Prostate gland (tissue), 2 donors: ENCODE data around the gene EFCAB9. TPM values are rescaled to one million over a fixed set of nuclear protein-coding genes. Genes with fewer than 3 reads are reported as not detected.

Experiments
- DNase-seq: peaks from one replicate; pipeline ENCODE4 v3.0.0-alpha.2; 2019; ENCODE audit warnings: low spot score
- H3K27ac ChIP-seq, 2 donors: fragments of 200-600 bp; sonication (generic); 2 replicates each; pipeline ENCODE4 v1.5.1; 2017 to 2019
- H3K27me3 ChIP-seq: fragments of 200-600 bp; sonication (generic); replicated peaks from 2 replicates; pipeline ENCODE4 v1.5.1; 2019; ENCODE audit not compliant: insufficient read depth
- H3K36me3 ChIP-seq, 2 donors: fragments of 200-600 bp; sonication (generic); 1 replicate in 1 of 2; 2 replicates in 1 of 2; pipeline versions ENCODE4 v1.5.1 to v1.8.1; 2017 to 2019
- H3K4me1 ChIP-seq: fragments of 200-600 bp; sonication (generic); replicated peaks from 2 replicates; pipeline ENCODE4 v1.5.1; 2019
- H3K4me3 ChIP-seq, 2 donors: fragments of 200-600 bp; sonication (generic); 2 replicates each; pipeline ENCODE4 v1.5.1; 2017 to 2019
- H3K9me3 ChIP-seq: fragments of 200-600 bp; sonication (generic); 2 replicates; pipeline ENCODE4 v1.5.1; 2017
- CTCF ChIP-seq, 4 experiments: fragments of 200-600 bp in 2 of 4; fragments of 450-650 bp in 2 of 4; sonication (generic) in 2 of 4; IDR thresholded peaks; 1 replicate in 3 of 4; 2 replicates in 1 of 4; pipeline ENCODE4 v1.5.1; 2016 to 2019; ENCODE audit warnings: antibody characterized with exemption in 4 of 4, mild to moderate bottlenecking in 2 of 4, moderate library complexity in 2 of 4
- POLR2A ChIP-seq: fragments of 450-650 bp; IDR thresholded peaks from one replicate; pipeline ENCODE4 v1.6.1; 2016; ENCODE audit warnings: antibody characterized with exemption, mild to moderate bottlenecking
- POLR2AphosphoS5 ChIP-seq: sonication (generic); formaldehyde crosslinking; IDR thresholded peaks from one replicate; pipeline ENCODE4 v1.6.1; 2017; ENCODE audit warnings: antibody characterized with exemption
- WGBS: methylation state at CpG from one replicate; pipeline ENCODE4 v1.1.5; 2018; 5-methylcytosine and 5-hydroxymethylcytosine counted together
- intact Hi-C: fragments of 100-400 bp; cut with DNase I; formaldehyde crosslinking; loops from one replicate; pipeline ENCODE4 v1.14.2; 2022
- small RNA-seq, 2 donors: library from RNA; depleted of rRNA; stranded (forward); fragments of <200 nt; gene quantifications; one replicate each; pipeline ENCODE3, GENCODE V24; 2016
- total RNA-seq, 2 donors: library from RNA; depleted of rRNA; stranded (reverse); fragments of >200 nt; gene quantifications; one replicate each; pipeline ENCODE4 v1.1.0, GENCODE V29; 2016

EFCAB9 gene
- total RNA-seq, 2 donors from 2014 or later: not detected

GRCh38 chr5:172245703-172246125 is 51.7 kb downstream of the EFCAB9 start:
- no peak overlapping the region for H3K27ac ChIP-seq
- no peaks in the 10 kb centered on the region for H3K36me3 ChIP-seq
- WGBS: 44% methylated on average over 1 of the region's 1 CpG
- no peaks in the 10 kb centered on the region for H3K9me3 ChIP-seq
- H3K27me3 ChIP-seq: no peaks in the 10 kb centered on the region
- no peak for TF ChIP-seq POLR2AphosphoS5
- no peak for TF ChIP-seq CTCF (IDR thresholded peaks at IDR 0.05)
- TF ChIP-seq POLR2A: no peak
- H3K4me3 ChIP-seq: no peak overlapping the region
- no peak for DNase-seq
- intact Hi-C loops: no loop called here
- H3K4me1 ChIP-seq: no peaks in the 10 kb centered on the region

- WGBS: 95% methylated on average over 2 of the region's 2 CpGs
- no peaks in the 10 kb centered on the region for H3K27me3 ChIP-seq
- H3K27ac ChIP-seq: no peak overlapping the region
- intact Hi-C loops: no loop called here
- TF ChIP-seq POLR2AphosphoS5 (no peak), CTCF (IDR thresholded peaks at IDR 0.05) (no peak), POLR2A (no peak)
- H3K36me3 ChIP-seq: no peaks in the 10 kb centered on the region
- no peak for DNase-seq
- H3K4me1 ChIP-seq: no peaks in the 10 kb centered on the region
- H3K4me3 ChIP-seq: no peak overlapping the region
- H3K9me3 ChIP-seq: no peaks in the 10 kb centered on the region
Observed at GRCh38 chr5:172248637-172249036, 54.7 kb downstream of the EFCAB9 start.

GRCh38 chr5:172251419-172251818 is 57.4 kb downstream of the EFCAB9 start:
- Histone ChIP-seq H3K4me1 (no peaks in the 10 kb centered on the region), H3K27me3 (no peaks in the 10 kb centered on the region), H3K36me3 (no peaks in the 10 kb centered on the region), H3K4me3 (no peak overlapping the region), H3K27ac (no peak overlapping the region), H3K9me3 (no peaks in the 10 kb centered on the region)
- intact Hi-C loops: no loop called here
- no peak for DNase-seq
- TF ChIP-seq POLR2A: no peak
- TF ChIP-seq POLR2AphosphoS5: no peak
- no peak for TF ChIP-seq CTCF (IDR thresholded peaks at IDR 0.05)
- 67% methylated on average over 1 of the region's 1 CpG for WGBS

- Histone ChIP-seq H3K36me3 (no peaks in the 10 kb centered on the region), H3K4me3 (no peak overlapping the region), H3K27me3 (no peaks in the 10 kb centered on the region), H3K9me3 (no peaks in the 10 kb centered on the region), H3K4me1 (no peaks in the 10 kb centered on the region), H3K27ac (no peak overlapping the region)
- TF ChIP-seq CTCF (IDR thresholded peaks at IDR 0.05) (no peak), POLR2A (no peak), POLR2AphosphoS5 (no peak)
- no peak for DNase-seq
- 71% methylated on average over 2 of the region's 2 CpGs for WGBS
- intact Hi-C loops: no loop called here
Observed at GRCh38 chr5:172252501-172252900, 58.5 kb downstream of the EFCAB9 start.

Small RNAs within 50 kb of the gene (small RNA-seq; reads per million reads assigned to genes)
- gene RF00191: 0 reads per million in 2 donors

Other genes starting within 250 kb of the EFCAB9 start
- 10 to 100 TPM; 54.7 to 61.4 TPM for gene FBXW11, start 187.5 kb upstream of the EFCAB9 start, total RNA-seq
- gene STK10, start 5.9 kb upstream of the EFCAB9 start, total RNA-seq: 10 to 100 TPM in 1 of 2 donors, 1 to 10 TPM in 1; 4.6 to 73.3 TPM
- gene UBTD2, start 89.6 kb downstream of the EFCAB9 start, total RNA-seq: 10 to 100 TPM; 14.3 to 28.2 TPM